Liver (tissue), 3 donors: ENCODE results near the gene TPM3.

Experiments
- RAD21 ChIP-seq, 2 donors: IDR thresholded peaks; 2 replicates each; pipeline ENCODE4 v1.6.1; 2016; ENCODE audit warnings: antibody characterized with exemption in 2 of 2, mild to moderate bottlenecking in 2 of 2
- SP1 ChIP-seq: IDR thresholded peaks from 2 replicates; pipeline ENCODE4 v1.6.1; 2018; ENCODE audit warnings: antibody characterized with exemption, mild to moderate bottlenecking
- YY1 ChIP-seq: IDR thresholded peaks from 2 replicates; pipeline ENCODE4 v1.6.1; 2016; ENCODE audit warnings: antibody characterized with exemption, mild to moderate bottlenecking
- TF ChIP-seq, protein P1 (sequence below): fragments of 150-350 bp; IDR thresholded peaks from 2 replicates; pipeline ENCODE4 v1.5.1; 2017; ENCODE audit warnings: improper control_type of control experiment, low read depth, low read length; ENCODE audit not compliant: missing input control
- donor health status: healthy.
- donor health status: healthy.

DNA sequence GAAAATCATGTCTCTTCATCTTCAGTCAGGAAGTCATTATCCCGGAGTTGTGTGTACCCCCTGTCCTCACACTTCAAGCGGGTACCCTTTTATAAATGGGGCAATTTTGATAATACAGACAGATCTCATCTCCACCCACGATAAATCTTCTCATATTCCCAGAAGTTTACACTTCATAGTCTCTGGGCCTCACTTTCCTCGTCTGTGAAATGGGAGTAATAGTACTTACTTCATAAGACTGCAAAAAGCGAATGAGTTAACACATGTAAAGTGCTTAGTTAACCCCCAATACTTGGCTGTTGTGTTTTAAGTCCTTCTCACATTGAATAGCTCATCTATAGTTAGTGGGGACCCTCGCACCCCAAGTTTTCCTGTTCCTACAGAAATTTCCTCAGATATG, 37.8 kb downstream of the TPM3 start:
- TF ChIP-seq YY1 = no peak
- TF ChIP-seq RAD21 (IDR thresholded peaks at IDR 0.05) = no peak
- TF ChIP-seq, protein P1, sequence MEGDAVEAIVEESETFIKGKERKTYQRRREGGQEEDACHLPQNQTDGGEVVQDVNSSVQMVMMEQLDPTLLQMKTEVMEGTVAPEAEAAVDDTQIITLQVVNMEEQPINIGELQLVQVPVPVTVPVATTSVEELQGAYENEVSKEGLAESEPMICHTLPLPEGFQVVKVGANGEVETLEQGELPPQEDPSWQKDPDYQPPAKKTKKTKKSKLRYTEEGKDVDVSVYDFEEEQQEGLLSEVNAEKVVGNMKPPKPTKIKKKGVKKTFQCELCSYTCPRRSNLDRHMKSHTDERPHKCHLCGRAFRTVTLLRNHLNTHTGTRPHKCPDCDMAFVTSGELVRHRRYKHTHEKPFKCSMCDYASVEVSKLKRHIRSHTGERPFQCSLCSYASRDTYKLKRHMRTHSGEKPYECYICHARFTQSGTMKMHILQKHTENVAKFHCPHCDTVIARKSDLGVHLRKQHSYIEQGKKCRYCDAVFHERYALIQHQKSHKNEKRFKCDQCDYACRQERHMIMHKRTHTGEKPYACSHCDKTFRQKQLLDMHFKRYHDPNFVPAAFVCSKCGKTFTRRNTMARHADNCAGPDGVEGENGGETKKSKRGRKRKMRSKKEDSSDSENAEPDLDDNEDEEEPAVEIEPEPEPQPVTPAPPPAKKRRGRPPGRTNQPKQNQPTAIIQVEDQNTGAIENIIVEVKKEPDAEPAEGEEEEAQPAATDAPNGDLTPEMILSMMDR = no peak
- no peak for TF ChIP-seq SP1
